B cell (primary cell): Measurements from ENCODE around the gene CASP9.

Source experiments
- CTCF ChIP-seq: fragments of 200-600 bp; IDR thresholded peaks from one replicate; pipeline ENCODE4 v1.8.0; 2022; ENCODE audit warnings: antibody characterized with exemption, mild to moderate bottlenecking
- EZH2 ChIP-seq: IDR thresholded peaks from 2 replicates; pipeline ENCODE4 v1.6.1; 2012; ENCODE audit warnings: borderline replicate concordance, low read depth, mild to moderate bottlenecking, moderate library complexity, low read length; ENCODE audit not compliant: insufficient read depth, poor library complexity, severe bottlenecking

GRCh38 chr1:15540186-15540585 lies 16.2 kb upstream of the CASP9 start:
- TF ChIP-seq CTCF = no peak
- no peak for TF ChIP-seq EZH2
